HG02870 (cell line): ENCODE measurements around the gene PRPF18.

ENCODE experiments used
- ATAC-seq: cut with Tn5 transposase; IDR thresholded peaks from one replicate; pipeline ENCODE4 v1.9.1; 2021; ENCODE audit warnings: mild to moderate bottlenecking, moderate library complexity; ENCODE audit not compliant: unreplicated experiment

PRPF18 gene

DNA sequence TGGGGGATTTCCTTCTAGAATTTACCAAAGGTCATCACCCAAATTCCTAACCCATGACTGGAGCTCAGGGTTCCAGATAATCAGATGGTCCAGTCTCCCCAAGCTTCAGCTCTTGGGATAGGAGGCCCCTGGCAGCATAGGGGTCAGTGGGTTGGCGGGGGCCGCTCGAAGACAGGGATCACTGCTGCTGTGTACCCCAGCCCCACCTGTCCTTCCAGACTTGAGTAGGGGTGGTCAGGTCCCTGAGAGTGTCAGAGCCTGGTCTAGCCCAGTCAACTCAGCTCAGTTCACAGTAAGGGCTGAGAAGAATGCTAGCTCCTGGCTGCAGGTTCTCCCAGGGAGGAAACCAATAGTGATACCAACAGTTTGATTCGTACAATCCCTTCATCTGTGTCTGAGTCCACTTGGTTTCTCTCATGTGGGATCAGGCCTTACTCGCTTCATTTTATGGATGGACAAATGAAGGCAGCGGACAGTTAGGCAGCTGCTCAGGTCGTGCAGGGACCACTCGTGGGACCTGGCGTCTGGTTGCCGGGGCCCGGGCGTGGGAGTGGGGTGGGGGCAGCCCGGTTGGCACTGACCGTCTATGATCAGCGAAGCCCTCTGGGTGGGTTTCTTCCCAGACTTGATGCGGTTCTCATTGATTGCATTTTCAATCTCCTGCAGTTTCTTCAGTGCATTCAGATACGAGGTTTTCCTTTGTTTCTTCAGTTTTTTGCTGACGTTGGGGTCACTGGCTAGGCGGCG lies 78.9 kb downstream of the PRPF18 start:
- ATAC-seq = no peak

DNA sequence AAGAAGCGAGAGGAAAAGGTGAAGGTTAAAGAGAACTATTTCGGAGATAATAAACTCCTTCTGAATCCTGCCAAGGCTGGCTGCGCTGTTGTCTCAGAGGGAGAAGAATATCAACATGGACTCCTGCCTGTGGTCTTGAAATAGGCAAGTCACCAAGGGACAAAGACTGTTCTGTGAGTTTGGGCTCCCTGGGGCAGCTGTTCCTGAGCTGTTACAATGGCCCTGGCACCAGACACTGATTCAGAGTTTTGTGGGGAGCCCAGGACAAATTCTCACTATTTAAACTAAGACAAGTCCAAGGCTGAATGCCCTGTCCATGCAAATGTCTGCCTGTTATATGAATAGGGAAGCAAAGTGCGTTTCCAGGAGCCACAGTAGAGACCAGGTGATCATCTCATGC lies 81.4 kb downstream of the PRPF18 start:
- no peak for ATAC-seq

DNA sequence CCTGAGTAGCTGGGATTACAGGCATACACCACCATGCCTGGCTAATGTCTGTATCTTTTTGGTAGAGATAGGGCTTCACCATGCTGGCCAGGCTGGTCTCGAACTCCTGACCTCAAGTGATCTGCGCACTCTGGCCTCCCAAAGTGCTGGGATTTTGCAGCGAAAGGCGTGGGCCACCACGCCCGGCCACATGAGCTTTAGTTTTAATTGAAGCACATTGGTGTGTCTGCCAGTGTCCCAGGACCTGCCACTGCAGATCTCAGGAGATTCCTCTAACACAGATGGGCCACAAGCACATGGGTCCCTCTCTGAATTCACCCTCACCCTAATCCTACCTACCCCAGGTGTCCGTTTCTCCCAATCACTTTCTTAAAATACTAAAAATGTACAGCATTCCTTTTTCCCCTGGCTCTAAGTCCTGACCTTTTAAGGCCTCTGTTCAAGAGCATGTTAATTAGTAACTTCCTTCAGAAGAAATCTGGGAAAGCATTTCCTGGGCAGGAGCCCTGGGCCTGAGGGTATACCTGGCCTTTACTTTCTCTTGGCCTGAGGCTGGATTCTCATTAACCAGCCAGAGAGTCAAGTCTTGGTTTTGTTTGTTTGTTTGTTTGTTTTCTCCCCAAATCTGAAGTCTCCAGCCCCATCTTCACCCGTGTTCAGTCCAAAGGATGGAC lies 82.6 kb downstream of the PRPF18 start:
- no peak for ATAC-seq

DNA sequence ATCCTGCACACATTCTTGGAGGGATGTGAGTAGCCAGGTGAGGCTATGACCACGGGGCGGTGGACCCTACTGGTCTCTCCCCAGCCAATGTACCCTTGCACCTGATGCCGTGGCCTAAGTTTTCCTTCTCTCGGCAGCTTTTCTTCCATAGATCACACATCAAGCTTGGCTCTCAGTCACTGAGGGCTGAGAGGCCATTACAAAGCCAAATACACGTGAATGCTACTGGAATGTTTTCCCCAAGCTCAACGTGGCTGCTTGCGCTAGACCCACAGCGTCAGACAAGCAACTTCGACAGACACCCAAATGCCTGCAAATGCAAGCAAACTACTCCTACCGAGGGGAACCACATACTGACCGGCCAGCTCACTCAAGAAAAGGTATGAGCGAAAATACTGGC lies 83.1 kb downstream of the PRPF18 start:
- no peak for ATAC-seq

DNA sequence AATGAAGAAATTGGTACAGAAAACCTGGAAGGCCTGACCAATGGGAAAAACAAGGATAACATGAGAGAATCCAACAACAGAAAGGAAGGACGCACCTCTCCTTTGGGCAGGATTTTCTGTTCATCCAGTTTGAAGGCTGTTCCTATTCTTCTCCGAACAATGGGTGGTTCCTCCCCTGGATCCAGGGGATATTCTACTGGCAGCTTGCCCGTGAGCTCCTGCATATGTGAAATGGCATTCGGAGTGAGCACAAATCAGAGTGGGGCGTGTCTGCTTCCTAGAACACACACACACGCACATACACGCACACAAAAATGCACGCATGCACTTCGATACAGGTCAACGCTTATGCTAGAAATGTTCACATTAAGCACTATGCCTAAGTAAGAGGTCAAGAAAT lies 83.5 kb downstream of the PRPF18 start:
- ATAC-seq = no peak

DNA sequence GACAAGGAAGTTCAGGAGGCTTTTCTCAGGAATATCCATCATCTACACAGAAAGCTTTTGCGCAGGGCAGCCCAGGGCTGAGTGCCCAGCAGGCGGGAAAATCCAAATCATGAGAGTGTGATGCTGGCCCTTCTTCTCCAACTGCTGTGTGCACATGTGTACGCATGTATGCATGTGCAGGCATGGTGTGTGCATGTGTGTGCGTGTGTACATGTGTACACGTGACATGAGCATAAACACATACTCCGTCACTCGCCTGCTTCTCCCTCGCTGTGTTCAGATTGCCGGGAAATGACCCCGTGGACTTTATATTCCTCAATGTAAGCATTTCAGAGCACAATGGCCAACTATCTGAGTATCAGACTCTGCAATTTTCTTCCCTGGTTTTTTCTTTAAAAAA lies 85.1 kb downstream of the PRPF18 start:
- no peak for ATAC-seq

DNA sequence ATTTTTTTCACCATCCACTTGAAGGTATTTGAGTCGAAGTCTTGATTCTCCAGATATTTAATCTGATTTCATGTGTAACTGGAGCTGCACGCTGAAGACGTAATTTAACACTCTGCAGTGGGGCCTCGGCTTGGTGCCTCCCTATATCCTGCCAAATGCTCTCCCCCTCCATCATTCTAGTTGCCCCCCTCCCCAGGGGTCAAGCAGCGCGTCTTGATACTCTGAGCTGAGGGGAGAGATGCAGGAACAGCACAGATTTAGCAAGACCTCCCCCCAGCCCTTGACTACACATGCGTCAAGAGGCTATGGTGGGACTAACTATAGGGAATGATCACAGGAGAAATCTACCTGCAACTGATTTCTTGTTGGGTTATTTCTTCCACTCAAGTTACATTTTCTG lies 85.8 kb downstream of the PRPF18 start:
- no peak for ATAC-seq

DNA sequence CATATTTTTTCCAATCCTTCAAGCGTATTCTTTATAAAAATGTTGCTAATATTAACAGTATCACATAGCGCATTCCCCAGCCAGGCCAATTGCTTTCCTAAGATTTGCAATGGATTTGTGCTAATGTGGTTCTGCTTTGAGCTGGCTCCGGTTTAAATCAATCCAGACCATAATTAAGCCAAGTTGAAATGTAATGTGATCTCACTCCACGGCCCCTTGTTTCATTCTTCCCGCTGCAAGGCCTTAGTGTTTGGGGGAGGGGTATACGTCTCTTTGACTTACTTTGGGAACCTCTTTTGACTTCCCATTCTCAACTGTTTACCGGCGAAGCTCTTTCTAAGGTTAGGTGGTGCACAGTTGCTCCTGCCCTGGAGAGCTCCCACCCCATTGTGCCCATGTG lies 86.4 kb downstream of the PRPF18 start:
- no peak for ATAC-seq

DNA sequence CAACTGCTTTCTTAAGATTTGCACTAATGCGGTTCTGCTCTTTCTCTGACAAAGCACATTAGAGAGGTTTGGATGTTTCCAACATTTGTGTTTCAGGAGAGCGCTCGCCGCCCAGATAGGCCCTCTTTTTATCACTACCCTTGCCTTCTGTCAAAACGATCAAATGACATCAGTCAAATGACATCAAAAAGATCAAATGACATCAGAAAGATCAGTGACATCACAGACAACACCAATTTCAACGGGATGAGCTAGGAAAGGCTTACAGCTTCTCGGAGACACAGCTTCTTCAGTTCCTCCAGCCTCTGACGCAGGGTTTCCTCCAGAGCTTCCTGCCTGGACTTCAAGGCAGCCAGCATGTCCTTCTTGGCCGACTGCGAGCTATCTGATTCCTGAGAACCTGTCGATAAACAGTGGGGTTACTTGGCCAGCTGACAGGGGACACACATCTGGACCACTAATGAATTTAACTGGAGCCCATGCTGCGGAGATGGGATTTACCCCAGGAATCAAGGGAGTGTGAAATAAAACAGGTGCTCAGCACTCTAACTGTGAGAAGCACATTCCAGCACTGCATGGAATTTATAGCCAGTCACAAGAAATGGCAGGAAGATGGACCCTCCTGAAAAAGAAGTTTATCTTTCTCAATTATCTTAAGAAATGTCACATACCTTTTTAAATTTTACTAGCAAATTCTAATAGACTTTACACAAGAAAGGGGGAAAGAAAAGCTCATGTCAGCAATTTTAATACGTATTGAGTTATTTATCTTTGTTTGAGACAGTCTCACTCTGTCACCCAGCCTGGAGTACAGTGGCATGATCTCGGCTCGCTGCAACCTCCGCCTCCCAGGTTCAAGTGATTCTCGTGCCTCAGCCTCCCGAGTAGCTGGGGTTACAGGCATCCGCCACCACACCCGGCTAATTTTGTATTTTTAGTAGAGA lies 88.2 kb downstream of the PRPF18 start:
- ATAC-seq = no peak

DNA sequence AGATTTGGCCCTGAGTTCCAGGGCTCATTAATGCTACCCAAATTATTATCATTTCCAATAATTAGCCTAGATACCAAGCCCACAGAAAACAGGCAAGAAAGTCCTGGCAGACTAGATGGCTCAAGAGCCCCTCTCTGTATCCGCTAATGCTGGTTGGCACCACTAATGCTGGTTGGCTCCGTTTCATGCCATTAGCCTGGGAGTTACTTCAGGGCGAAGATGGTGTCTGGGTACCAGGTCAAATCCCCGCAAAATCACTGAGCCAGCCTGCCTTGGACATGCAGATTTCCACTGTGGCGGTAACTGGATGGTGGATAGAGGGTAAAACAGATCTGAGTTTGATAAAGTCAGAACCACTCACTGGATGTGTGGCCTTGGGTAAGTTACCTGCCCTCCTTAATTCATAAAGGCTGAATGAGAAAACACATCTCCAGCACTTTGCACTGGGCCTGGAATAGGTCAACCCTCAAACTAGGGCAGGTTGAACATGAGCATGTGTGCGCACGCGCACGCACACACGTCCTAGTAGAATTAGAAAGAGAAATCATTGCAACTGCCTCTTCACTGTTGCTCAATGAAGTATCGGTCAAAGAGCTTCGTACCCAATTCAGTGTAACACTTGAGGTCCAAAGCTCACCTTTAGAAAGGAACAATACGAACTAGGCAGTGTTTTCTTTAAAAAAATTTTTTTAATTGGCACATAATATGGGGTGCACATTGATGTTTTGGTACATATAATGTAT lies 91.5 kb downstream of the PRPF18 start:
- ATAC-seq = no peak
